HepG2 (cell line): ENCODE results near the gene RABEPK.
"Not testable (repeated sequence)": the region's sequence is repeated elsewhere in the genome, so short reads cannot be mapped to it uniquely, and the experiment has no call there.

Experiments
- BORCS8-MEF2B ChIP-seq: sonication (generic); formaldehyde crosslinking; IDR thresholded peaks from 2 replicates; pipeline ENCODE4 v1.8.0; 2022; ENCODE audit warnings: mild to moderate bottlenecking, missing genetic modification reagents
- CTCF ChIP-seq: sonication (generic); formaldehyde crosslinking; IDR thresholded peaks from 2 replicates; pipeline ENCODE4 v1.5.0; 2020; ENCODE audit warnings: mild to moderate bottlenecking, missing genetic modification reagents, moderate library complexity
- KAT8 ChIP-seq: IDR thresholded peaks from 2 replicates; pipeline ENCODE4 v1.6.1; 2016; ENCODE audit warnings: missing genetic modification reagents, missing compliant biosample characterization
- PITX1 ChIP-seq: sonication (generic); formaldehyde crosslinking; IDR thresholded peaks from 2 replicates; pipeline ENCODE4 v1.5.1; 2020; ENCODE audit warnings: mild to moderate bottlenecking, missing genetic modification reagents
- POLR2AphosphoS5 ChIP-seq: IDR thresholded peaks from 2 replicates; pipeline ENCODE4 v1.6.1; 2012; ENCODE audit warnings: low read depth, low read length
- SMARCC2 ChIP-seq: fragments of 450-650 bp; IDR thresholded peaks from 2 replicates; pipeline ENCODE4 v1.6.1; 2017; ENCODE audit warnings: antibody characterized with exemption, mild to moderate bottlenecking
- U2AF2 ChIP-seq: fragments of 200-400 bp; formaldehyde crosslinking; IDR thresholded peaks from 2 replicates; pipeline ENCODE4 v1.6.1; 2017; ENCODE audit warnings: low read depth, mild to moderate bottlenecking, low read length
- ZBTB46 ChIP-seq: sonication (generic); formaldehyde crosslinking; IDR thresholded peaks from 2 replicates; pipeline ENCODE4 v1.4.0; 2020; ENCODE audit warnings: mild to moderate bottlenecking, missing genetic modification reagents, borderline replicate concordance
- ZNF224 ChIP-seq: sonication (generic); formaldehyde crosslinking; IDR thresholded peaks from 2 replicates; pipeline ENCODE4 v1.5.0; 2020; ENCODE audit warnings: mild to moderate bottlenecking, missing genetic modification reagents
- ZNF280B ChIP-seq: sonication (generic); formaldehyde crosslinking; IDR thresholded peaks from 2 replicates; pipeline ENCODE4 v1.5.0; 2020; ENCODE audit warnings: missing genetic modification reagents, mild to moderate bottlenecking, borderline replicate concordance
- ZNF747 ChIP-seq: sonication (generic); formaldehyde crosslinking; IDR thresholded peaks from 2 replicates; pipeline ENCODE4 v1.8.1; 2023; ENCODE audit warnings: missing genetic modification reagents, mild to moderate bottlenecking, borderline replicate concordance
- ZNF766 ChIP-seq: sonication (generic); formaldehyde crosslinking; IDR thresholded peaks from 2 replicates; pipeline ENCODE4 v1.5.0; 2020; ENCODE audit warnings: missing genetic modification reagents, borderline replicate concordance

- not testable (repeated sequence) for TF ChIP-seq U2AF2; ZNF224 (CRISPR knock-in tag); BORCS8-MEF2B (CRISPR knock-in tag); CTCF (CRISPR knock-in tag); ZNF280B (CRISPR knock-in tag); ZNF747 (CRISPR knock-in tag); ZNF766 (CRISPR knock-in tag); SMARCC2; KAT8; ZBTB46 (CRISPR knock-in tag); POLR2AphosphoS5; PITX1
Observed at GRCh38 chr9:125234099-125234498, 33.8 kb downstream of the RABEPK start.
